SJCRH30 (cell line): ENCODE results near the gene KCNH2. TPM values are rescaled to one million over a fixed set of nuclear protein-coding genes. Genes with fewer than 3 reads are reported as not detected.
"Not testable (repeated sequence)": the region's sequence is repeated elsewhere in the genome, so short reads cannot be mapped to it uniquely, and the experiment has no call there.

Experiments
- DNase-seq, 2 experiments: peaks; one replicate each; pipeline ENCODE4 v3.0.0-alpha.2; 2015 to 2020
- H3K27ac ChIP-seq: fragments of 250-450 bp; sonication (Bioruptor Pico); 2 replicates; pipeline ENCODE4 v1.5.1; 2020; ENCODE audit warnings: mild to moderate bottlenecking, moderate library complexity
- H3K27me3 ChIP-seq: fragments of 250-450 bp; sonication (Bioruptor Pico); 2 replicates; pipeline ENCODE4 v1.5.1; 2020; ENCODE audit warnings: mild to moderate bottlenecking, moderate library complexity
- H3K36me3 ChIP-seq: fragments of 250-450 bp; sonication (Bioruptor Pico); 2 replicates; pipeline ENCODE4 v1.5.1; 2020; ENCODE audit warnings: mild to moderate bottlenecking, moderate library complexity
- H3K4me1 ChIP-seq: fragments of 250-450 bp; sonication (Bioruptor Pico); 2 replicates; pipeline ENCODE4 v1.5.1; 2020; ENCODE audit warnings: mild to moderate bottlenecking, moderate library complexity
- H3K4me3 ChIP-seq: fragments of 250-450 bp; sonication (Bioruptor Pico); 2 replicates; pipeline ENCODE4 v1.5.1; 2020; ENCODE audit warnings: mild to moderate bottlenecking, moderate library complexity
- H3K9me3 ChIP-seq: fragments of 250-450 bp; sonication (Bioruptor Pico); replicated peaks from 2 replicates; pipeline ENCODE4 v1.5.1; 2020; ENCODE audit warnings: mild to moderate bottlenecking, moderate library complexity
- total RNA-seq: library from RNA; depleted of rRNA; stranded (reverse); fragments of >200 nt; shearing (Covaris generic); gene quantifications from 2 replicates; pipeline ENCODE4 v1.2.3, GENCODE V29; 2014; rRNA removed

The KCNH2 gene, protein sequence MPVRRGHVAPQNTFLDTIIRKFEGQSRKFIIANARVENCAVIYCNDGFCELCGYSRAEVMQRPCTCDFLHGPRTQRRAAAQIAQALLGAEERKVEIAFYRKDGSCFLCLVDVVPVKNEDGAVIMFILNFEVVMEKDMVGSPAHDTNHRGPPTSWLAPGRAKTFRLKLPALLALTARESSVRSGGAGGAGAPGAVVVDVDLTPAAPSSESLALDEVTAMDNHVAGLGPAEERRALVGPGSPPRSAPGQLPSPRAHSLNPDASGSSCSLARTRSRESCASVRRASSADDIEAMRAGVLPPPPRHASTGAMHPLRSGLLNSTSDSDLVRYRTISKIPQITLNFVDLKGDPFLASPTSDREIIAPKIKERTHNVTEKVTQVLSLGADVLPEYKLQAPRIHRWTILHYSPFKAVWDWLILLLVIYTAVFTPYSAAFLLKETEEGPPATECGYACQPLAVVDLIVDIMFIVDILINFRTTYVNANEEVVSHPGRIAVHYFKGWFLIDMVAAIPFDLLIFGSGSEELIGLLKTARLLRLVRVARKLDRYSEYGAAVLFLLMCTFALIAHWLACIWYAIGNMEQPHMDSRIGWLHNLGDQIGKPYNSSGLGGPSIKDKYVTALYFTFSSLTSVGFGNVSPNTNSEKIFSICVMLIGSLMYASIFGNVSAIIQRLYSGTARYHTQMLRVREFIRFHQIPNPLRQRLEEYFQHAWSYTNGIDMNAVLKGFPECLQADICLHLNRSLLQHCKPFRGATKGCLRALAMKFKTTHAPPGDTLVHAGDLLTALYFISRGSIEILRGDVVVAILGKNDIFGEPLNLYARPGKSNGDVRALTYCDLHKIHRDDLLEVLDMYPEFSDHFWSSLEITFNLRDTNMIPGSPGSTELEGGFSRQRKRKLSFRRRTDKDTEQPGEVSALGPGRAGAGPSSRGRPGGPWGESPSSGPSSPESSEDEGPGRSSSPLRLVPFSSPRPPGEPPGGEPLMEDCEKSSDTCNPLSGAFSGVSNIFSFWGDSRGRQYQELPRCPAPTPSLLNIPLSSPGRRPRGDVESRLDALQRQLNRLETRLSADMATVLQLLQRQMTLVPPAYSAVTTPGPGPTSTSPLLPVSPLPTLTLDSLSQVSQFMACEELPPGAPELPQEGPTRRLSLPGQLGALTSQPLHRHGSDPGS
- 15.9 and 19.3 TPM in 2 replicates for total RNA-seq

DNA sequence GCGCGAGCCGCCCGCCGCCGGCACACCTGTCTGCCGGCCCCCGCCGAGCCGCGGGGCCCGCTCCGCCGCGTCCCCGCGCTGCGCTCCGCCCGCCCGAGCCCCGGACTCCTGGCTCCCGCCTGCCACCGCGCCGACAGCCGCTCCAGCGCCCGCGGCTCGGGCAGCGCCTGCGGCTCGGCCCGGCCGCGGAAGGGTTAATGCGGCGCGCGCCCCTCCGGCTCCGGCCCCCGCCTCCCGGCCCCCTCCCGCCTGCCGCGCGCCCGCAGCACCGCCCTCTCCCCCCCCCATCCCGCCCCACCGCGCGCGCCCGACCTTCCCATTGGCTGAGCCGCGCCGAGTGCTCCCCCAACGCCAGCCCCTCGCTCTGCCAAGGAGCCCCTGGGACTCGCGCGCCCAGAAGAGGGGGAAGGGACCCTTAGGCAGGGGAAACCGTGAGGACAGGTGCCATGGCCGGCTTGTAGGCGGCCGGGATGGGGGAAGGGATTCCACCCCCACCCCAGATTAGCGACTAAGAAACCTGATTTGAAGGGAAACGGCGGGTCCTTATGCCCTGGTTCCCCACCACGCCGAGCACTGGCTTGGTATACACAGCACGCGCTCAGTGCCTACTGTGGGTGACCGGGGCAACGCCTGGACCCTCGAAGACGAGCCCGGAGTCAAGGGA lies at the start of gene KCNH2:
Gene KCNH2 (minus strand): TSS at position 196 of the 664 bp plus-strand sequence. CDS start 408 bp downstream, outside the sequence.
- Histone ChIP-seq H3K9me3 (no peaks in the 10 kb centered on the region), H3K36me3 (no peaks in the 10 kb centered on the region), H3K4me3 (peak within 1 kb of the TSS; percentile 62), H3K27me3 (no peaks in the 10 kb centered on the region), H3K27ac (peak within 1 kb of the TSS; percentile 93), H3K4me1 (peaks cover 27% of the 10 kb centered on the region)
- peak; percentile 86 to 90 for DNase-seq

DNA sequence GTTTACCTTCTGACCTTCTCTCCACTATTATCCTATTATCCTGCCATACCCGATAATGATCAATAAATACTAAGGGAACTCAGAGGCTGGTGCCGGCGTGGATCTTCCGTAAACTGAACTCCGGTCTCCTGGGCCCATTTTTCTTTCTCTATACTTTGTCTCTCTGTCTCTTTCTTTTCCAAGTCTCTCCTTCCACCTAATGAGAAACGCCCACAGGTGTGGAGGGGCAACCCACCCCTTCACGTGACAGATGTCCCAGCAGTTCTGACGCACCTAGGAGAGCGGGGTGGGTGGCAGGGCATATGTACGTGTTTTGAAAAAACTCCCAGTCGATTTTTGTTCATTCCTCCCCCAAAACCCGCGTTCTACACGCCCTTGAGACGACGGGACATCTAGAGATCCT lies 49.6 kb upstream of the KCNH2 start:
- H3K4me1 ChIP-seq, result peaks cover 14% of the 10 kb centered on the region; the same call in 1 of the 2 replicates
- DNase-seq, H3K27me3 ChIP-seq, H3K36me3 ChIP-seq, H3K27ac ChIP-seq, H3K9me3 ChIP-seq: not testable (repeated sequence)
- H3K4me3 ChIP-seq, result peak overlapping the region; percentile 83

- H3K36me3 ChIP-seq, DNase-seq, H3K27me3 ChIP-seq, H3K4me3 ChIP-seq, H3K9me3 ChIP-seq, H3K27ac ChIP-seq: not testable (repeated sequence)
- peaks cover 14% of the 10 kb centered on the region; the same call in 1 of the 2 replicates for H3K4me1 ChIP-seq
These were observed 48.9 kb upstream of the KCNH2 start for GRCh38 chr7:151026771-151027727.

DNA sequence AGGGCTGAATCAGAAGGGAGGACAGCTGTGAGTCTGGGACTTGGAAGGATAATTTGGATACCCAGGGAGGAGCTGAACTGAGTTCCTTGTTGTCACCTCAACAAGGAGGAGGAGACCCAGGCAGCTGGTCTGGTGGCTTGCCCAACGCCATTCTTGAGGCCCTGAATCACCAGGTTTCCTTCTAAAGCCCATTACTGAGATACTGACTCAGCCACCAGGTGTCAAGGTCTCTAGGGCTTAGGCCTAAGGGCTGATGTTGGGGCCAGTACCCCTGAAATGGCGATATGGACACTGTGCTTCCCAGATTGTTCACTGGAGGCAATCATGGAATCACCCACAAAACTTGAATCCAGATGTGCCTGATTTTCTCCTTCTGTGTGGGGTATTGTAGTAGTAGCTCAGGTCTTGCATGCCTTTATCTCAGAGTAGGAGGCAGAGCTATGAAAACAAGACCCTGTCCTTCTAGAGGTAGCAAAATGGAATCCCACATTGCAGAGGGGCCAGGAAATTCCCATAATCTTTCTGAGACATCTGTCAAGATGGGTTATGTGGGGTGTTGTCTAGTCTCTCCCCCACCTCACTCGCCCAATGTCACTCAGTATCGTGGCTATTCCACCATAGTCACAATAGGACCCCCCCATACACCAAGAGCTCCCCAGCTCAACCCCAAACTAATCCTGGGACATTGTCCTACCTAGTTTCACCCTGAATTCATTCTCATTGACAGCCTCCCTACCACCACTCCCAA lies 48.0 kb upstream of the KCNH2 start:
- DNase-seq, result no peak
- Histone ChIP-seq H3K36me3 (no peaks in the 10 kb centered on the region), H3K9me3 (no peaks in the 10 kb centered on the region), H3K27ac (no peak overlapping the region), H3K4me3 (no peak overlapping the region), H3K4me1 (peaks cover 14% of the 10 kb centered on the region; the same call in 1 of the 2 replicates), H3K27me3 (peaks cover 3% of the 10 kb centered on the region; the same call in 1 of the 2 replicates)

- no peak for DNase-seq
- Histone ChIP-seq H3K9me3 (no peaks in the 10 kb centered on the region), H3K27me3 (peaks cover 14% of the 10 kb centered on the region; the same call in 1 of the 2 replicates), H3K4me3 (no peak within 1 kb of the TSS), H3K36me3 (no peaks in the 10 kb centered on the region), H3K4me1 (peaks cover 11% of the 10 kb centered on the region; the same call in 1 of the 2 replicates), H3K27ac (no peak within 1 kb of the TSS)
These were observed 46.4 kb upstream of the KCNH2 start, which contains the start of gene ATG9B for GRCh38 chr7:151024435-151025056. ATG9B (minus strand) TSS chr7:151024494; CDS start chr7:151024423, 71 bp downstream.

- H3K4me1 ChIP-seq, result peaks cover 6% of the 10 kb centered on the region; the same call in 1 of the 2 replicates
- no peak overlapping the region for H3K27ac ChIP-seq
- no peaks in the 10 kb centered on the region for H3K36me3 ChIP-seq
- no peak overlapping the region for H3K4me3 ChIP-seq
- H3K9me3 ChIP-seq, result no peaks in the 10 kb centered on the region
- peaks cover 19% of the 10 kb centered on the region for H3K27me3 ChIP-seq
- DNase-seq, result no peak
These were observed 45.1 kb upstream of the KCNH2 start for GRCh38 chr7:151023232-151023631.

- DNase-seq, result no peak
- Histone ChIP-seq H3K4me1 (no peaks in the 10 kb centered on the region; the same call in 1 of the 2 replicates), H3K36me3 (no peaks in the 10 kb centered on the region), H3K9me3 (no peaks in the 10 kb centered on the region), H3K27me3 (peaks cover 40% of the 10 kb centered on the region), H3K4me3 (no peak overlapping the region), H3K27ac (no peak overlapping the region)
These were observed 42.1 kb upstream of the KCNH2 start for GRCh38 chr7:151020231-151020630.

GRCh38 chr7:151019130-151019447 lies 41.0 kb upstream of the KCNH2 start:
- no peaks in the 10 kb centered on the region for H3K36me3 ChIP-seq
- H3K9me3 ChIP-seq, result no peaks in the 10 kb centered on the region
- no peak overlapping the region for H3K27ac ChIP-seq
- peaks cover 40% of the 10 kb centered on the region for H3K27me3 ChIP-seq
- no peaks in the 10 kb centered on the region; the same call in 1 of the 2 replicates for H3K4me1 ChIP-seq
- no peak for DNase-seq
- H3K4me3 ChIP-seq, result no peak overlapping the region

DNA sequence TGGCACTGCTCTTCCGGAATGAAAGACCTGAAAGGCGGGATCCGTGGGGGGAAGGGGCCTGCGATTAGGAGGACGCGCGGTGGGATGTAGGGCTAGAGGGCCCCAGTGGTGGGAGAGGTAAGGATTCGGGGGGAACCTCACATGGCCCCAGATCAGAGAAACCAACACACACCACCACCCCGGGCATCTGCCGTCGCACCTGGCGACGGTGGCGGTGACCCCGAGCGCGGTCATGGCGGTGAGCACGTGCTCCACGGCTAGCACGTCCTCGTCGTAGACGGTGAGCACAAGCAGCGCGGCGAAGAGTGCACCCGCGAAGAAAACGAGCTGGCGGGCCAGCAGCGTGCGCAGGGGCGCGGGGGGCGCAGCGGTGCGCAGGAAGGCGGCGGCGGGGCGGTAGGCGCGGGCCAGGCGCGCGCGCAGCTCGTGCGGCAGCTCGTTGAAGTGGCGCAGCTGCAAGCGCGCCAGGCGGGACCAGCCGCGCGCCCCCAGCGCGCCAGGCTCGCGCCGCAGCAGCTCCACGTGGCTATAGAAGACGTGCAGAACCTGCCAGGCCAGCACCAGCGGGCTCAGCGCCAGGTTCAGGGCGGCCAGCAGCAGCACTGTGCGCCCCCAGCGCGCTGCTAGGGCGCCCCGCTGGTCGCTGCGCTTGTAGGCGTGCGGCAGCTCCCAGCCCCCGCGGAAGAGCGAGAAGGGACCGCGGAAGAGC lies 40.5 kb upstream of the KCNH2 start:
- H3K4me3 ChIP-seq, result no peak overlapping the region
- no peak overlapping the region for H3K27ac ChIP-seq
- H3K9me3 ChIP-seq, result no peaks in the 10 kb centered on the region
- H3K27me3 ChIP-seq, result peaks cover 40% of the 10 kb centered on the region
- DNase-seq, result no peak
- H3K36me3 ChIP-seq, result no peaks in the 10 kb centered on the region
- no peaks in the 10 kb centered on the region; the same call in 1 of the 2 replicates for H3K4me1 ChIP-seq

GRCh38 chr7:151017953-151018420 lies 39.9 kb upstream of the KCNH2 start:
- Histone ChIP-seq H3K4me3 (no peak overlapping the region), H3K9me3 (no peaks in the 10 kb centered on the region), H3K36me3 (no peaks in the 10 kb centered on the region), H3K4me1 (no peaks in the 10 kb centered on the region; the same call in 1 of the 2 replicates), H3K27ac (no peak overlapping the region), H3K27me3 (peaks cover 40% of the 10 kb centered on the region)
- DNase-seq, result peak; percentile 64 to 68

DNA sequence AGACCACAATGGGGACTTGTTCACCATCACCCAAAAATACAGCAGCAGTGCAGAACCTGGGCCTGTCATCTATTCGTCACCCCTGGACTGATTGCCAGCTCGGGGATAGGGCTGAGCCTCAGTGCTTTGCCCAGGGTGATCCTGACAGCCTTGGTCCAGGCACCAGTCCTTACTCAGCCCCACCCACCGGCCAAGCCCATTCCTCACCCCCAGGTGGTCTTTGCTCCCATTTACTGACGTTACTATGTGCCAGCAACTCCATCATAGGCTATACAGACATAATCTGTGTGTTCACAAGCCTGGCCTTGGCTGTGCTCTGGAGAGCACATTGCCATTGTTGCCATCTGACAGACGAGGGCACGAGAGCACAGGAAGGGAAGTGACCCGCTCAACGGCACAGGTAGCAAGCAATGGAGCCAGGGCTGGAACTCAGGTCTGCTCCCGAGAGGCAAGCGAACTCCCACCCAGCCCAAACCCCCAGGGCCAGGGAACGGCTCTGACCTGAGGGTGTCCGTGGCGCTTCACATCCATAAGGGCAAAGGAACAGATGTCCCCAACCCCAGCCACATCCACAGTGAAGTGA lies 39.3 kb upstream of the KCNH2 start:
- Histone ChIP-seq H3K4me3 (no peak overlapping the region), H3K36me3 (no peaks in the 10 kb centered on the region), H3K27me3 (peaks cover 37% of the 10 kb centered on the region), H3K27ac (no peak overlapping the region), H3K4me1 (no peaks in the 10 kb centered on the region; the same call in 1 of the 2 replicates), H3K9me3 (no peaks in the 10 kb centered on the region)
- no peak for DNase-seq
